Measurements from ENCODE around the gene KIF20B.

KIF20B gene

GRCh38 chr10:89692416-89692815 lies 9.0 kb upstream of the KIF20B start:
- Histone ChIP-seq H3K9me3 (no peaks in the 10 kb centered on the region), H3K27me3 (no peaks in the 10 kb centered on the region), H3K36me3 (no peaks in the 10 kb centered on the region), H3K27ac (no peak overlapping the region), H3K4me1 (ENCODE audit: control insufficient read depth in 1 of 2, insufficient read depth in 1 of 2, low read depth in 1 of 2, low read length in 1 of 2) (no peaks in the 10 kb centered on the region), H3K4me3 (ENCODE audit: low read depth in 1 of 2, low read length in 1 of 2) (no peak overlapping the region)
- TF ChIP-seq, protein P1, sequence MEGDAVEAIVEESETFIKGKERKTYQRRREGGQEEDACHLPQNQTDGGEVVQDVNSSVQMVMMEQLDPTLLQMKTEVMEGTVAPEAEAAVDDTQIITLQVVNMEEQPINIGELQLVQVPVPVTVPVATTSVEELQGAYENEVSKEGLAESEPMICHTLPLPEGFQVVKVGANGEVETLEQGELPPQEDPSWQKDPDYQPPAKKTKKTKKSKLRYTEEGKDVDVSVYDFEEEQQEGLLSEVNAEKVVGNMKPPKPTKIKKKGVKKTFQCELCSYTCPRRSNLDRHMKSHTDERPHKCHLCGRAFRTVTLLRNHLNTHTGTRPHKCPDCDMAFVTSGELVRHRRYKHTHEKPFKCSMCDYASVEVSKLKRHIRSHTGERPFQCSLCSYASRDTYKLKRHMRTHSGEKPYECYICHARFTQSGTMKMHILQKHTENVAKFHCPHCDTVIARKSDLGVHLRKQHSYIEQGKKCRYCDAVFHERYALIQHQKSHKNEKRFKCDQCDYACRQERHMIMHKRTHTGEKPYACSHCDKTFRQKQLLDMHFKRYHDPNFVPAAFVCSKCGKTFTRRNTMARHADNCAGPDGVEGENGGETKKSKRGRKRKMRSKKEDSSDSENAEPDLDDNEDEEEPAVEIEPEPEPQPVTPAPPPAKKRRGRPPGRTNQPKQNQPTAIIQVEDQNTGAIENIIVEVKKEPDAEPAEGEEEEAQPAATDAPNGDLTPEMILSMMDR (IDR thresholded peaks at IDR 0.05) = no peak

DNA sequence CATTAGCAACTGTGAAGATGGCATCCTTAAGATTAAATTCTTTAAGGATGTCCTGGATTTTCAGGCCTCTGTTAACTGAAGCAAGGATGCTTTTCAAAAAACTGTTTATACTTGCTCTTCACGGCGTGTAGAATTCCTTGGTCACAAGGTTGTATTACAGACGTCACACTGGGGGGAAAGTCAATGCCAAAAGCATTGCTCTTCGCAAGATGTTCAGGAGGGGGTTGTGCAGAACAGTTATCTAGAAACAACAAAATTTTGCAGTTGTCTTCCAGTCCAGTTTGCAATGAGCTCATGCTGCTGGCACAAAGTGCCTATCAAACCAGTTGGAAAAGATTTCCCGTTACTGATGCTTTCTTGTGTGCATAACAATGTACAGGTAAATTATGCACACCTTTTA lies 8.2 kb upstream of the KIF20B start:
- no peaks in the 10 kb centered on the region for H3K36me3 ChIP-seq
- H3K27me3 ChIP-seq = no peaks in the 10 kb centered on the region
- H3K4me1 ChIP-seq (ENCODE audit: control insufficient read depth in 1 of 2, insufficient read depth in 1 of 2, low read depth in 1 of 2, low read length in 1 of 2) = no peaks in the 10 kb centered on the region
- H3K4me3 ChIP-seq (ENCODE audit: low read depth in 1 of 2, low read length in 1 of 2) = no peak overlapping the region
- H3K27ac ChIP-seq = no peak overlapping the region
- TF ChIP-seq, protein P1 (IDR thresholded peaks at IDR 0.05) = no peak
- no peaks in the 10 kb centered on the region for H3K9me3 ChIP-seq

DNA sequence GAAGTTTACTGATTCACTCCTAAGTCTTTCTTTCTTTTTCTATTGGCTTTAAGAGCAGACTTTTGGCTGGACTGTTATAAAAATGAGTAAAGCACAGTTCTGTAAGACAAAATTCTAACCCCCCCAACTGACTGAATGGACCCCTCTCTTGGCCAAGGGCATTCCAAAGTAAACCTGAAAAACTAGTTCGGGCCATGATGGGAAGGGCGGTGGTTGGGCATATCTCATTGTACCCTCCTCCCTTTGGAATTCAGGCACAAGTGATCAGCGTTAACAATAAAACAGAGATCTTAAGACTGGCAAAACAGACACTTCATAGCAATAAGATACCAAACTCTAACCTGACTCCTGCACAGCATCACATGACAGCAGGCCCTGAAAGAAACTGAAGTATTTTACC lies 6.1 kb upstream of the KIF20B start:
- Histone ChIP-seq H3K9me3 (no peaks in the 10 kb centered on the region), H3K4me3 (ENCODE audit: low read depth in 1 of 2, low read length in 1 of 2) (no peak overlapping the region), H3K4me1 (ENCODE audit: control insufficient read depth in 1 of 2, insufficient read depth in 1 of 2, low read depth in 1 of 2, low read length in 1 of 2) (no peaks in the 10 kb centered on the region), H3K27me3 (no peaks in the 10 kb centered on the region), H3K36me3 (no peaks in the 10 kb centered on the region), H3K27ac (no peak overlapping the region)
- TF ChIP-seq, protein P1 (IDR thresholded peaks at IDR 0.05) = no peak

- TF ChIP-seq, protein P1 (IDR thresholded peaks at IDR 0.05) = no peak
- H3K4me1 ChIP-seq (ENCODE audit: control insufficient read depth in 1 of 2, insufficient read depth in 1 of 2, low read depth in 1 of 2, low read length in 1 of 2) = peaks cover 13 to 16% of the 10 kb centered on the region in 2 experiments
- H3K27ac ChIP-seq = no peak overlapping the region
- no peaks in the 10 kb centered on the region for H3K36me3 ChIP-seq
- H3K27me3 ChIP-seq = no peaks in the 10 kb centered on the region
- no peak overlapping the region for H3K4me3 ChIP-seq (ENCODE audit: low read depth in 1 of 2, low read length in 1 of 2)
- H3K9me3 ChIP-seq = no peaks in the 10 kb centered on the region
Observed at GRCh38 chr10:89697946-89698345, 3.4 kb upstream of the KIF20B start.

GRCh38 chr10:89699581-89700064 lies 1.8 kb upstream of the KIF20B start:
- H3K9me3 ChIP-seq = no peaks in the 10 kb centered on the region
- no peaks in the 10 kb centered on the region for H3K27me3 ChIP-seq
- no peaks in the 10 kb centered on the region for H3K36me3 ChIP-seq
- H3K27ac ChIP-seq = no peak overlapping the region
- H3K4me3 ChIP-seq (ENCODE audit: low read depth in 1 of 2, low read length in 1 of 2) = no peak overlapping the region
- H3K4me1 ChIP-seq (ENCODE audit: control insufficient read depth in 1 of 2, insufficient read depth in 1 of 2, low read depth in 1 of 2, low read length in 1 of 2) = peaks cover 13 to 16% of the 10 kb centered on the region in 2 experiments
- TF ChIP-seq, protein P1 (IDR thresholded peaks at IDR 0.05) = no peak

DNA sequence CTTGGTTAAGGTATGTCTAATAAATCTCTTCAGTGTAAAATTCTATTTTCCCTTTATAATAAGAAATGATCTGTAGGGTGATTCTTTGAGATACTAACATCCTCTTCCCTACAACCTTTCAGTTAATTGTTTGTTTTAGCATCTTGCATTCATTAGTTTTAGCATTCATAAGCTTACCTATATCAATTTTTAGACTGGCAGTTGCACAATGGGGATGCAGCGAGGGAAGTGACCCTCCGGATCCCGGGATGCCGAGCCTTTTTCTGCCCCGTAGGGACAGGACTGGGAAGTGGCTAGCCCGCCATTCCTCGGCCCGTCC lies 508 bp upstream of the KIF20B start:
- Histone ChIP-seq H3K4me1 (ENCODE audit: control insufficient read depth in 1 of 2, insufficient read depth in 1 of 2, low read depth in 1 of 2, low read length in 1 of 2) (peaks cover 13 to 16% of the 10 kb centered on the region in 2 experiments), H3K9me3 (no peaks in the 10 kb centered on the region), H3K4me3 (ENCODE audit: low read depth in 1 of 2, low read length in 1 of 2) (peak overlapping the region; percentile 84 to 85), H3K27me3 (no peaks in the 10 kb centered on the region), H3K36me3 (no peaks in the 10 kb centered on the region), H3K27ac (peak overlapping the region; percentile 73)
- TF ChIP-seq, protein P1 (IDR thresholded peaks at IDR 0.05) = no peak
